Kidney capillary endothelial cell (primary cell): ENCODE measurements around the gene CD2AP.
"Not testable (repeated sequence)": the region's sequence is repeated elsewhere in the genome, so short reads cannot be mapped to it uniquely, and the experiment has no call there.

Source experiments
- DNase-seq: peaks from one replicate; pipeline ENCODE4 v3.0.0-alpha.2; 2018; ENCODE audit warnings: low spot score

The CD2AP gene

DNA sequence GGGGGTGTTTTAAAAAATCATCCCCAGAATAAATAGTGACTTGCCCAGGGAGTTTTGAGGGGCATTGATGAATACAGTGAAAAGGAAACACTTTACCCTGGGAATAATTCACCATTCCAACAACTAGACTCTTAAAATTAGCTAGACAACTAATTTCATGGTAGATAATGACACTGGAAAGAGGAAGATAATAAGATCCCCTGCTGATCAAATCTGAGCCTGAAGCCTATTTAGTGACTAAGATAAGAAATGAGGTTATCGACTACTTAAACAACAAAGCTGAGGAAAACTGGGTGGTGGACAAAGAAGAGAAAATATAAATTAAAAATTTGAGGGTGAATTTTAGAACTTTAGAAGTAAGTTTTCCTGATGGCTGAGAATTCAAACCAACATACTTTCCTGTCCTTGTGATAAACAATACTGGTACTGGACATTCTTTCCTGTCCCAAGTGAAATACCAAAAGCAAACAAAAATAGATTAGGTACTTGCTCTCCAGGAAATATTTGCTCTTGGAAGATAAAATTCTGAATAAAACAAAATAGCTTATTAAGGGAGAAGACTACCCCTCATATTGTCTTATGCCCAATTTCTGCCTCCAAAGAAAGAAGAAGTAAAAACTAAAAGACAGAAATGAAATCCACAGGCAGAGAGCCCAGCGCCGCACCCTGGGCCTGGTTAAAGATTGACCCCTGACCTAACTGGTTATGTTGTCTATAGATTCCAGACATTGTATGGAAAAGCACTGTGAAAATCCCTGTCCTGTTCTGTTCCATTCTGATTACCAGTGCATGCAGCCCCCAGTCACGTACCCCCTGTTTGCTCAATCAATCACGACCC, 156.8 kb downstream of the CD2AP start:
- DNase-seq: no peak

DNA sequence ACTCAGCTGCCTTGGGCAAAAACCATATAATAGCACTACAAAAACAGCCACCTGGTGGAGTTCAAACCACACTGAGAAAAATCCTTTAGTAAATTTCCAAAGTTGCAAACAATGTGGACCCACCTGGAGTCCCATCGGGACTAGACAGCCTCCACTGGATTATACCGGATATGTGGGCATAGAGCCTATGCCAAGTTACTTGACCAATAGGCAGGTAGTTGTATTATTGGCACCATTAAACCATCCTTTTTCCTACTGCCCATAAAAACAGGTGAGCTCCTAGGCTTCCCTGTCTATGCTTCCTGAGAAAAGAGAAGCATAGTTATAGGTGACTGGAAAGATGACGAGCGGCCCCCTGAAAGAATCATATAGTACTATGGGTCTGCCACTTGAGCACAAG, 169.1 kb downstream of the CD2AP start:
- DNase-seq: no peak

DNA sequence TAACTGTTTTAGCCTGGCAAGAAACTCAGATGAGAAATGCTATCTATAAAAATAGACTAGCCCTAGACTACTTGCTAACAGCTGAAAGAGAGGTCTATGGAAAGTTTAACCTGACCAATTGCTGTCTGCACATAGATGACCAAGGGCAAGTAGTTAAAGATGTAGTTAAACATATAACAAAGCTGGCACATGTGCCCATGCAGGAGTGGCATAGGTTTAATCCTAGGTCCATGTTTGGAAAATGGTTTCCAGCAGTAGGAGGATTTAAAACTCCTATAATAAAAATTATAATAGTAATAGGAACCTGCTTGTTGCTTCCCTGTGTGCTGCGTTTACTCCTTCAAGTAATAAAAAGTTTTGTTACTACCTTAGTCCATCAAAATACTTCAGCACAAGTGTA, 169.6 kb downstream of the CD2AP start:
- DNase-seq: no peak

DNA sequence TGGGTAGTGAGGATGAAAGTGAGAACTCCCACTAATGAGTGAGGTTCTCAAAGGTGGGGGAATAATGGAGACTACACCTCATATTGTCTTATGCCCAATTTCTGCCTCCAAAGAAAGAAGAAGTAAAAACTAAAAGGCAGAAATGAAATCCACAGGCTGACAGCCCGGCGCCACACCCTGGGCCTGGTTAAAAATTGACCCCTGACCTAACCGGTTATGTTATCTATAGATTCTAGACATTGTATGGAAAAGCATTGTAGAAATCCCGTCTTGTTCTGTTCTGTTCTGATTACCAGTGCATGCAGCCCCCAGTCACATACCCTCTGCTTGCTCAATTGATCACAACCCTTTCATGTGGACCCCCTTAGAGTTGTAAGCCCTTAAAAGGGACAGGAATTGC, 170.0 kb downstream of the CD2AP start:
- DNase-seq: not testable (repeated sequence)

DNA sequence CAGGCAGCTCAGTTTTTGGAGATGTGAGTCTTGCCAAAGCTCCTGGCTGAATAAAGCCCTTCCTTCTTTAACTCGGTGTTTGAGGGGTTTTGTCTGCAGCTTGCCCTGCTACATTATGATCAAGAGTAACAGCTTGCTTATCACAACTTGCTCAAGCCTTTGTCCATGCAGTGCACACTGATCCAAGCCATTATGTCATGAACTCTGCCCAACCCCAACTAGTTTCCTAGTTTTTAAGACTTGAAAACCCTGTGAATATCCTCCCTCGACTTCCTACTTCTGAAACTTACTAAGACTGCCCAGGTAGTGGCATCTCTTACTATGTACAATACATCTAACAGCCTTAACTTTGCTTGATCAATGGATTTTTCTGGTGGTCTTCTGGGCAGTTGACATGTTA, 170.4 kb downstream of the CD2AP start:
- no peak for DNase-seq

DNA sequence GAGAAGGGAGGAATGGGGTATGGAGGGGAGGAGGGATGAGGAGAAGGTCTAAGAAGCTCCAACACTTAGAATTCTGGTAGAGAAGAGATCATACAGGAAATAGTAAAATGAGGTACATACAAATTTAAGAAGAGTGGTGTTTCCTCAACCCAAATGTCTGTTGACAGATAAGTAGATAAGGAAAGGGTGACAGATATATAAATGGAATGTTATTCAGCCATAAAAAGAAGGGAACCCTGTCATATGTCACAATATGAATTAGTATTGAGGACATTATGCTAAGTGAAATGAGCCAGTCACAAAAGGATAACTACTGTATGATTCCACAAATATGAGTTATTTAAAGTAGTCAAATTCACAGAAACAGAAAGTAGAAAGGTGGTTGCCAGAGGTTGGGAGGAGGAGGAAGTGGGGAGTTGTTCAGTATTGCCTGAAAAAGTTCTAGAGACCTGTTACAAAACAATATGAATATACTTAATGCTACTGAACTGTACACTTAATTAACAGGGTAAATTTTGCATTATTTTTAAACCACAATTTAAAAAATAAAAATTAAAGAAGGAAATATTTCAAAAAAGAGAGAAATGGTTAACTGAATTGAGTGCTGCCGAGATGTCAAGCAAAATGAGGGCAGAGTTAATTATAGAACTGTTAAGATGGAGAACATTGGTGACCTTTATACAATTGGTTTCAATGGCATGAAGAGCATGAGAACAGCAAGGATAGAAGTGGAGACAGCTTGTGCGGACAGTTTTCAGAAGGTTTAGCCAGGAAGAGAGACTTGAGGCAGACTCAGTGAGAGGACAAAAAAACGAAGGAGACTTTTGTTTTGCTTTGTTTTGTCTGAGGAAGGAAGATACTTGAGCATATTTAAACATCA, 173.2 kb downstream of the CD2AP start:
- no peak for DNase-seq

DNA sequence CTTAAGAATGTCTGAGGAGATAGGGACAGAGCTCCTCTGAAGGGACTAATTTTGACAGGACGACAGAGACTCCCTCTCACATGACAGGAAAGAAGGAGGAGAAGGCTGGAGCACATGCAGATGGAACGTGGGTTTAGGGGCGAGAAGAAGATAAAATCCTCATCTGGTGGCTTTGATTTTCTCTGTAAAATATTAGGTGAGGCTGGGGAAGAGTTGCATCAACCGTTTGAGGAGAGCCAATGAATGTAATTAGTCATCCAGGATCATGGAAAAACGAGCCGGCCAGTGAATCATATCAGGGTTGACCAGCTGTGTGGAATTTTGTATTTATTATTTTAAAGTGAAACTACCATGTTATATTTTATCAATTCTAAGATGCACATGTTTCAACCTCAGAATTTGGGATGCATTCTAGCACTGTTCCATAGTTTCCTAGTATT, 173.9 kb downstream of the CD2AP start:
- peak; percentile 39 for DNase-seq

DNA sequence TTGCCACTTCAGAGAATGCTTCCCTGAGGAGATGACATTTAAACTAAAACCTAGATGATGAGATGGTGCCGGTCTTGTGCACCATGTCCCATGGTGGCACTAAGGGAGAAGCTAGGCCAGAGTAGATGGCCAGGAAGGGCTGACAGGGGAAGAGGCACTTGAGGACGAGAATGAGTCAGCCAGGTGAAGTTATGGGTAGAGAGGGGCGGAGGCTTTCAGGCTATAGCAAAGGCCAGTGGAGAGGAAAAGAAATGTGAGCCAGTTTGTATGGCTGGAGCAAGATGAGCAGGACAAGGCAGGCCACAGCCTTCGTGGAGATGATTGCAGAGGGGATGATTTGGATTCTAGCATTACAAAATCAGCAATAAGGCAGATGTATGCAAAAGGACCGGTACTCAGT, 176.1 kb downstream of the CD2AP start:
- no peak for DNase-seq

DNA sequence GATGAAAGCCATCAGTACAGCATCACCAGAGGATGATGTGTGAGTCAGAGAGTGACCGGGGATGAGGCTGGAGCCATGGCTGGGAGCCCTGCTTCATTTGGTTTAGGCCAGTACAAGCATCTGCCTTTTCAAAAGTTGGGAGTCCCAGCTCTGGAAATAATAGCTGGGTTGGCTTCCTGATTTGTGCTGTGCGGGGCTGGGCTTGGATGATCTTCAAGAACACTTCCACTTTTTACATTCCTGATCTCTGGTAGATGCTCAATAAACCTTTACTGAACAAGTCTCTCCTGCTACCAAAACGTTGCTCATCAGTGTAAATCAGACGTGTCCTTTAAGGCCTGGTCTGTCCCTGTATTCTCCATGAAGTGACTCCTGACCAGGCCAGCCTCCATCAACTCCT, 176.7 kb downstream of the CD2AP start:
- no peak for DNase-seq

DNA sequence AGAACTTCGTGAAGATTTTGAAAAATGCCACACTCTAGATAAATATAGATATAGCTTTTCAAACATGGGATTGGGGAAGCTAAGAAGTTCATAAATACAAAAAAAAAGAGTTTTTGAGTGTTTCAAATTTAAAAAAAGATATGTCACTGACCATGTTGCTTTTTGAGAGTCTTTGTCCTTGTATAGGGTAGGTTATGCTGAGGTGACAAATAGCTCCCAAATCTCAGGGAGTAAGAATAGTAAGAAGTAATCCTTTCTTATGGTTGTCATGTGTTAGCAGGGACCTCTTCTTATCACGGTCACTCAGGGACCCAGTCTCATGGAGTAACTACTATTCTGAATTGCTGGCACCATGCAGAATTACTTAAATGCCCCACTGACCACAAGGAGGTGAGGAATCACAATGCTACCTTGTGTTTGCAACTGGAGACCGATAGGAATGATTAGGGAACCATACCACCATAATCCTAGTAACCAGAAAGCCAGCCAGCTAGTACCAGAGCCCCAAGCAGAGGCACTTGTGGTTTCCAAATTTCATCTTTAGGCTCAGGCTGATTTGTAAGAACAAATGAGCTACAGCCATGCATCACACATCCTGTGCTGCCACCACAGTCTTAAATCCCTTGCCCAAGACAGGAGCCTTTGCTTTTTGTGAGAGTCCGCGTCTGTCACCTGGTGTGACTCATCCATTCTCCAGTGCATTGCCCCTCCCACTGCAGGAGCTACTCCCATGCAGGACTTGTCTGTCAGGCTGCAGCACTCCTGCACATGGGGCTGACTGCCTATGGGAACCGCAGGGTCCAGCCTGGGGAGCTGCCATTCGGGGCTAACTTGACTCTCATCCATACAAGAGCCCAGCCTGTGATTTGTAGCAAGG, 178.4 kb downstream of the CD2AP start:
- peak; percentile 63 for DNase-seq

DNA sequence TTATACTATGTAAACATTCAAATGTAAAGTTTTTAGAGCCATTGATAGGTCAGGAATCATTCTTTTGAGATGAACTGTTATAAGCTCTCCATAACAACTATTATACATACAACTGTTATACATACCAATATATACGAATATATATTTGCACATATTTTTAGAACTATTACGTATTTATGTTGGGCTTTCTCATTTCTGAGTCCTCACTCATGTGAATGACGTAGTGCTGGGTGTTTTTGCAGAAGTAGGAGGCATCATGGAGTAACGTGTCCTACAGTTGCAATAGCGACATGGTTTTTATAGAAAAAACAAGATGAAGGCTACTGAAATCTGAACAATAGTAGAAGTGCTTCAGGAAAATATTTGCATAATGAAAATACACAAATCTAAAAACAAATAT, 184.4 kb downstream of the CD2AP start:
- no peak for DNase-seq

DNA sequence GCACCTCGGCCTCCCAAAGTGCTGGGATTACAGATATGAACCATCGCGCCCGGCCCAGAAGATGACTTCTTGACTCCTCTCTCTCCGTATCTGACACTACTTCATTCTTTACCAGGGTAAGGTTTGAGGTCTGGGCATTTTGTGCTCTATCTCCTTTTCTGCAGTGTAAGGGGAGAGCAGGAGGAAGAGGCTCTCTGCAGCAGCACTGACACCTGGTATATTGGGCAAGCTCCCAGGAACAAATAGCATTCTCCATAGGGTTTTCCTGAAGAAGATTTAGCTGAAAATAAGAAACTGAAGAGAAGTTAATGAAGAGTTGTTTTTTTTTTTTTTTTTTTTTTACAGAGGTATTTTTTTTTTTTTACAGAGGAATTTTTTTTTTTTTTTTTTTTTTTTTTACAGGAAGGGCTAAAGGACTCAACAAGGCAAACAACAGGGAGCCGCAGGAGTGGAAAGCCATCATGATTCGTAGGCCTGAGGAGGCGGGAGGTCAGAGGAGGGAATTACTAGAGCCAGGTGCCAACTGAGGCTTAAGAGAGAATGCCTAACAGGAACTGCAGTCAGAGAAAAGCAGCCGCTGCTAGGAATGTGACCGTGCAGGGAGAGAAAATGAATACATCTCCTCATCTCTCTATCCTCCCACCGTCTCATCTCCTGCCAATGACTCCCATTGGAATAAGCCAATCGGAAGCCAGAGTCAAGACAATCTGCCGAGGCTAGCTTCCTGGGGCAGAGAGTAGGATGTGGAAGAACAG, 186.1 kb downstream of the CD2AP start:
- no peak for DNase-seq

DNA sequence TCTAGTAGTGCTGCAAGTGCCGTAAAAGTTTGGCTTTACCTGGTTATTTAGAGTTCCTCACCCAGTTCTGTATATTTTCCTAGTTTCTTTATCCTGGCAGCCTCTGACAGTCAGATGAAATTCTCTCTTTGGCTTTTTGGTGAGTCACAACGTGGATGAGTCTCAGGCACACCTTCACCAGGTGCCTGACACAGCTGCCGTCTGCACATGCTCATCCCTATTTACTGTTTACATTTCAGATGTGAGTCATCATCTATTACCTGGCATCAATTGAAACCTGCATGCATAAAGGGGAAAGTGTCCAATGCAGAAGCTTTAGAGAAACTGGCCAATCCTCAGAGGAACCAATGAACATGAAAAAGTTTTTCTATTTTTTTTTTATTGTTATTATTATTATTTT, 187.5 kb downstream of the CD2AP start:
- DNase-seq: no peak

DNA sequence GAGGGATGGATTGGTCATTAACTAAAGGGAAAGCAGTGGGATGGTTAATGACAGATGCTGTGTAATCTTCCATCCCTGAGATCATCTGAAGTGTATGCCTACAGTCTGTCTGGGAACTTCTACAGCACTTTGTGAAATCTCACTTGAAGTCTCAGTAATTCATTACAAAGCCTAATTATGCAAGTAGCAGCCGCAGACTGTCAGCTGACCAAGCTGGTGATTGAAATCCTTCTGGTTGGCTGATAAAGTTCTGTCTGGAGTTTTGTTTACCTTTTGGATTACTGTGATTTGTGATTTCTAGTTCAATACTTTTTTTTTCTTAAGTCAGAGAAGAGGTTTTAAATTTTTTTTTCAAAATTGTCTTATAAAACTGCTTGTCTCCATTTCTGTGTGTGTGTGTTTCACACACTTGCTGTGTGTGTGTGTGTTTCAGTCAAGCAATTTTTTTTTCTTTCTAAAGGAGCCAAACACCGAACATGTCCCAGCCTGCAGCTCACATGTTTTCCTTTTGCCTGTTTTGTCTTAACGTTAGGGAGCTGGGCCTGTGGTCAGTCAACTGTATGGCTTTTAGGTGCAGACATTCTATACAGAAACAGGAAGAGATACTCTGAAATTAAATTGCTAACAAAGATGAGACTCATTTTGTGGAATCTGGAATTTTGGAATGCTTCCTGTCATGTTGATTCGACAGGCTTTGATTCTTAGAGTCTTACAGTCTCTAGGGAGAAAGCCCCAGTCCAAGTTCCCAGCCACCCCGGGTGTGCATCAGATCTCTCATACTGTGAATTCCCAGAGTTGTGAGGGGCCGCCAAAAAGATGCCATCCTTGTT, 192.3 kb downstream of the CD2AP start:
- DNase-seq: no peak

DNA sequence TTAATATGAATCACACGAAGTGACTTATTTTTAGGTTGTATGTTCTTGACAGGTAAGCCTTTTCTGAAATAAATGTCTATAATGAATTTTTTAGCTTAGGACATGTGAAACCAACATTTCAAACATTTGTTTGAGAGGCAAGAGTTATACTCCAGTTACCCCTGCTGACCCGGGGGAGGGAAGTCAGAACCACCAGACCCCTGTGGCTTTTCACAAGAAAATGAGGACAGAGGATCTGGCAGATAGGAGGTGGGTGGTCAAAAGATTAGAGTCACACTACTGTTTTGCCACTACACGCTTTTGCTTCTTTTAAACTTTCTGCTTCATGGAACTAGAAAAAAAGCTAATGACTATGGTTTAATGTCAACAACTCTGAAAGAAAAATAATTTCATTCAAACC, 193.3 kb downstream of the CD2AP start:
- no peak for DNase-seq

DNA sequence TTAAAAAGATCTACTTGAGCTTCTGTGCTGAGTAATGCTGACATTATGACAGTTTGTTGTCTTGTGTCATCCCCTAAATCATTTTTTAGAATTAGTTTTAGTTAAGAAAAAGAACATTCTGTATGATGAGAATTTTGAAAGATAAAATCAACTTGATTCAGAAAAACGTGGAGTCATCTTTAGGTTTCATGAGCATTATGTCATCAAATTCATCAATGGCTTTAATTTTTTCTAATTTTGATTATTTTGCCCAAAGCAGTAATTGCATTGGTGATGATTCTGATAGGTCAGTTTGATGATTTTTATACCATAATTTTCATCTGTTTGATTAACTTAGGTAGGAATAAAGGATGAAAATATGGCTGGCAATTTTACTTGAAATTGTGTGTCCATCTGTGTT, 194.2 kb downstream of the CD2AP start:
- DNase-seq: no peak

DNA sequence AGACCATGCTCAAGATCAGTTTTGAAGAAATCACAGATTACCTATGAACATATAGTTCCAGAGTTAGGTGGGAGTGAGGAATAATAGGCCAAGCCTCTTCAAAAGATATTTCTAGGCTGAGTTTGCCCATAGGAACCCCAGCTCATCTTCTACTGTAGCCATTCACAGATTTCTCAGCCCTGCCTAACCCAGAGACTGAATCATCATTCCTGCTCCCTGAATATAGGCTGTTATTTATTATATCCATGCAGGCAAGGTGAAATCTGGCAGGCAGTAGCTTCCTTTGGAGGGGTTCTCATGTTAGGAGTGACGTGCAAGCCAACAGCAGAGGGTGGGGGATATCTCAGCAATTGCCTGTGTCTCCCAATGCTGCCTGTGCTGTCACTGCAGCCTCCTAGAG, 195.2 kb downstream of the CD2AP start:
- DNase-seq: no peak

DNA sequence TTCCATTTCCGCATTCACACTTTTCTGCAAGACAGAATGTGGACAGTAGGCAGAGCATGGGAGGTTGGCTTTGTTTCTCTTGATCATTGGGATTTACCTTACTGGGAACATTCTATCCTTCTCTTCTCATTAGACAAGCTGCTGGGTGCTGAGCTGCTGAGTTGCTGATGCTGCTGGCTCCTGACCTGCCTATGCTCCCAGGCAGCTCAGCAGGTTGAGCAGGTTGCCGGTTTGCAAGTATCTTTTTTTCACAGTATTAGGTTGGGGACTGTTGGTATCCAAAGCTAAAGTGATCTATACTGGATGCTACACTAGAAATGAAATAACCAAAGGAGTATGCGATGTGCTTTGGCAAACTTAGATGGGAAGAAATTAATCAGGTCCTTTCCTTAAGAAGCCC, 197.1 kb downstream of the CD2AP start:
- DNase-seq: no peak
